ENCODE results near the gene FUT9.

DNA sequence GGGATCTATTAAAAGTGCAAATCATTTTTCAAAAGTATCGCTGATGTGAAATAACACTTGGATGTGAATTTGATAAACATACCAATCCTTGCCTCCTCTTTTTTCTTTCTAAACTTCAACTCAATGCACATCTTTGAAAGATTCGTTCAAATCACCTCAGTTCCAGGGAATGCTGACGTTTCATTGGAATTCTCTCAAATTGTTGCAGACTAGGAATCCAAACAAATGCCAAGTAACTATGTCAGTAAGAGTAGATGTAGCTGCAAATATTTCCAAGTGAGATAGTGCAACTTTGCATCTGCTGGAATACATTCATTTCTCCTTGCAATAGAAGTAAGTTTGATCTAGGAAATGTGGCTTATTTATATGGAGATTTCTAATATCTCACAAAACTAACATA is 220.7 kb downstream of the FUT9 start:
- TF ChIP-seq, protein P1, sequence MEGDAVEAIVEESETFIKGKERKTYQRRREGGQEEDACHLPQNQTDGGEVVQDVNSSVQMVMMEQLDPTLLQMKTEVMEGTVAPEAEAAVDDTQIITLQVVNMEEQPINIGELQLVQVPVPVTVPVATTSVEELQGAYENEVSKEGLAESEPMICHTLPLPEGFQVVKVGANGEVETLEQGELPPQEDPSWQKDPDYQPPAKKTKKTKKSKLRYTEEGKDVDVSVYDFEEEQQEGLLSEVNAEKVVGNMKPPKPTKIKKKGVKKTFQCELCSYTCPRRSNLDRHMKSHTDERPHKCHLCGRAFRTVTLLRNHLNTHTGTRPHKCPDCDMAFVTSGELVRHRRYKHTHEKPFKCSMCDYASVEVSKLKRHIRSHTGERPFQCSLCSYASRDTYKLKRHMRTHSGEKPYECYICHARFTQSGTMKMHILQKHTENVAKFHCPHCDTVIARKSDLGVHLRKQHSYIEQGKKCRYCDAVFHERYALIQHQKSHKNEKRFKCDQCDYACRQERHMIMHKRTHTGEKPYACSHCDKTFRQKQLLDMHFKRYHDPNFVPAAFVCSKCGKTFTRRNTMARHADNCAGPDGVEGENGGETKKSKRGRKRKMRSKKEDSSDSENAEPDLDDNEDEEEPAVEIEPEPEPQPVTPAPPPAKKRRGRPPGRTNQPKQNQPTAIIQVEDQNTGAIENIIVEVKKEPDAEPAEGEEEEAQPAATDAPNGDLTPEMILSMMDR (IDR thresholded peaks at IDR 0.05 in 4 of 5, conservative IDR thresholded peaks at IDR 0.05 in 1 of 5) = no peak
- TF ChIP-seq POLR2A (IDR thresholded peaks at IDR 0.05) = no peak

All from gastrocnemius medialis (tissue), 4 donors.